Psoas muscle (tissue), 8 donors: ENCODE data around the gene CNTNAP2. TPM values are rescaled to one million over a fixed set of nuclear protein-coding genes. Genes with fewer than 3 reads are reported as not detected.

Experiments
- ATAC-seq, 4 donors: fragments of 200-7000 bp; cut with Tn5 transposase; one replicate each; pipeline ENCODE4 v1.9.1; 2020; ENCODE audit warnings: moderate library complexity in 3 of 4, mild to moderate bottlenecking in 2 of 4
- DNase-seq, 2 donors: peaks; one replicate each; pipeline ENCODE4 v3.0.0-alpha.2; 2020
- H3K27ac ChIP-seq: fragments of 200-600 bp; one replicate; pipeline ENCODE4 v1.8.0; 2022
- H3K27me3 ChIP-seq, 3 donors: fragments of 200-600 bp in 1 of 3; one replicate each; pipeline versions ENCODE4 v1.6.1 to v1.8.0; 2013 to 2022; ENCODE audit warnings: low read length in 2 of 3, mild to moderate bottlenecking in 2 of 3, moderate library complexity in 1 of 3; ENCODE audit not compliant: insufficient read depth in 3 of 3
- H3K36me3 ChIP-seq, 2 donors: fragments of 200-600 bp in 1 of 2; one replicate each; pipeline versions ENCODE4 v1.6.1 to v1.8.0; 2013 to 2022; ENCODE audit warnings: low read depth in 1 of 2, mild to moderate bottlenecking in 1 of 2, moderate library complexity in 1 of 2; ENCODE audit not compliant: insufficient read depth in 1 of 2
- H3K4me1 ChIP-seq: fragments of 200-600 bp; one replicate; pipeline ENCODE4 v1.8.0; 2022
- H3K4me3 ChIP-seq: fragments of 200-600 bp; one replicate; pipeline ENCODE4 v1.8.0; 2022; ENCODE audit warnings: mild to moderate bottlenecking
- H3K9me3 ChIP-seq: fragments of 200-600 bp; one replicate; pipeline ENCODE4 v1.8.0; 2022
- WGBS, 3 donors: extraction: QIAGEN DNeasy Blood & Tissue Kit; methylation state at CpG; one replicate each; pipeline versions ENCODE4 v1.1.6 to v1.1.7; 2013; 5-methylcytosine and 5-hydroxymethylcytosine counted together
- intact Hi-C, 2 donors: fragments of 100-400 bp; cut with DNase I; formaldehyde crosslinking; loops; one replicate each; pipeline versions ENCODE4 v1.11.0 to v1.14.2; 2022
- polyA plus RNA-seq, 3 donors: library from polyadenylated mRNA; stranded (reverse); fragments of 200-250 nt; gene quantifications; one replicate each; pipeline ENCODE4 v1.2.3, GENCODE V29; 2013
- total RNA-seq, 4 donors: library from RNA; stranded (reverse); fragmentation: NEBNext Ultra II Directional in 2 of 4; extraction: Animal tissue kit (Norgen Biotek cat#: 25700) in 2 of 4; gene quantifications; one replicate each; pipeline versions ENCODE4 v1.2.1 to v1.2.4, GENCODE V29; 2021 to 2023
- TF ChIP-seq, protein P1 (sequence below): fragments of 200-600 bp; IDR thresholded peaks from one replicate; pipeline ENCODE4 v1.8.0; 2022; ENCODE audit warnings: antibody characterized with exemption
- donor health status: healthy with polysubstance abuse.
- donor health status: DM: no; HTN: no; CAD: no; lungs with moderate emphysema.
- donor health status: Bipolar disorder and iron deficiency.
- donor health status: healthy.
- donor health status: DM: yes; HTN: yes; CAD: no.
- donor health status: DM: no; HTN: no; CAD: no.
- donor health status: DM: no; HTN: no; CAD: no.
- donor health status: DM: yes; HTN: yes; CAD: no.

The CNTNAP2 gene
- total and polyA plus RNA-seq, 7 donors = 0.01 to 0.13 TPM; not detected in 5

DNA sequence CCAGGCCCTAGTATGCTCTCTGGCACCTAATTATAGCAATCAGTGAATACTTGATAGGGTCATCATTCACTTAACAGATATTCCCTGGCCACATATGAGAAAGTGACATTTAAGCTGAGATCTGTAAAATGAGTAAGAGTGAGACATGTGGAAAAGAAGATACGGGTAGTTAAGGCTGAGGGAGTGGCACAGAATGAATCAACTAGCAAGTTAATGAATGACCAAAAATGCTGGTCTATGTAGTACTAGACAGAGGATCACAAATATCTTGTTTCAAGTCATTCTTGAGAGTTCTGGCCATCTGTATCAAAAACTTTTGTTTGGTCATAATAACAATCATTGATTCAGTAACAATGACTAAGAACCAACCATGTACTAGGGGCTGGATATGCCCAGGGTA, 954.9 kb downstream of the CNTNAP2 start:
- no peaks in the 10 kb centered on the region for H3K9me3 ChIP-seq
- no peaks in the 10 kb centered on the region for H3K27me3 ChIP-seq
- no peak for ATAC-seq
- intact Hi-C loops = no loop called here
- WGBS, 3 donors = 56 to 90% (median 58%) methylated on average over 1 of the region's 1 CpG
- no peak overlapping the region for H3K27ac ChIP-seq
- H3K36me3 ChIP-seq = no peaks in the 10 kb centered on the region
- no peaks in the 10 kb centered on the region for H3K4me1 ChIP-seq
- H3K4me3 ChIP-seq = no peak overlapping the region
- no peak for DNase-seq
- TF ChIP-seq, protein P1, sequence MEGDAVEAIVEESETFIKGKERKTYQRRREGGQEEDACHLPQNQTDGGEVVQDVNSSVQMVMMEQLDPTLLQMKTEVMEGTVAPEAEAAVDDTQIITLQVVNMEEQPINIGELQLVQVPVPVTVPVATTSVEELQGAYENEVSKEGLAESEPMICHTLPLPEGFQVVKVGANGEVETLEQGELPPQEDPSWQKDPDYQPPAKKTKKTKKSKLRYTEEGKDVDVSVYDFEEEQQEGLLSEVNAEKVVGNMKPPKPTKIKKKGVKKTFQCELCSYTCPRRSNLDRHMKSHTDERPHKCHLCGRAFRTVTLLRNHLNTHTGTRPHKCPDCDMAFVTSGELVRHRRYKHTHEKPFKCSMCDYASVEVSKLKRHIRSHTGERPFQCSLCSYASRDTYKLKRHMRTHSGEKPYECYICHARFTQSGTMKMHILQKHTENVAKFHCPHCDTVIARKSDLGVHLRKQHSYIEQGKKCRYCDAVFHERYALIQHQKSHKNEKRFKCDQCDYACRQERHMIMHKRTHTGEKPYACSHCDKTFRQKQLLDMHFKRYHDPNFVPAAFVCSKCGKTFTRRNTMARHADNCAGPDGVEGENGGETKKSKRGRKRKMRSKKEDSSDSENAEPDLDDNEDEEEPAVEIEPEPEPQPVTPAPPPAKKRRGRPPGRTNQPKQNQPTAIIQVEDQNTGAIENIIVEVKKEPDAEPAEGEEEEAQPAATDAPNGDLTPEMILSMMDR = no peak

DNA sequence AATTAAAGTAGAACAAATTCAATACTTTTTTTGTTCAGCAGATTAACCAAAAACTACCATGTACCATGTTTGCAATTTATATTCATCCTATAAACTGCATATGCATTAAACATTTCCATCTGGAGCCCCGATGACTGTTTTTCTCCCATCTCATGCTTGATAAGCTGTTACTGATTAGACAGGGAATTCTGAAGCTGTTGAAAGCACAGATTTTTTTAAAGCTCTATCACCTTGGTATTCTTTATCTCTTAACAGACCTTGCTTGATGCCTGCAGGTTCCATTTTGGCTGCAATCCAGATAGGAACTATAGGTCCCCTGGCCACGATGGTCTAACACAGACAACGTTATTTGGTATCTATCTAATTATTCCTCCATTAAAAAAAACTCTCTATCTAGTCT, 961.7 kb downstream of the CNTNAP2 start:
- no peak for DNase-seq
- H3K27me3 ChIP-seq = no peaks in the 10 kb centered on the region
- H3K27ac ChIP-seq = no peak overlapping the region
- ATAC-seq = no peak
- H3K4me1 ChIP-seq = no peaks in the 10 kb centered on the region
- no peaks in the 10 kb centered on the region for H3K36me3 ChIP-seq
- intact Hi-C loops = no loop called here
- TF ChIP-seq, protein P1 = no peak
- H3K4me3 ChIP-seq = no peak overlapping the region
- WGBS, 3 donors = 81 to 90% (median 87%) methylated on average over 3 of the region's 3 CpGs
- no peaks in the 10 kb centered on the region for H3K9me3 ChIP-seq

DNA sequence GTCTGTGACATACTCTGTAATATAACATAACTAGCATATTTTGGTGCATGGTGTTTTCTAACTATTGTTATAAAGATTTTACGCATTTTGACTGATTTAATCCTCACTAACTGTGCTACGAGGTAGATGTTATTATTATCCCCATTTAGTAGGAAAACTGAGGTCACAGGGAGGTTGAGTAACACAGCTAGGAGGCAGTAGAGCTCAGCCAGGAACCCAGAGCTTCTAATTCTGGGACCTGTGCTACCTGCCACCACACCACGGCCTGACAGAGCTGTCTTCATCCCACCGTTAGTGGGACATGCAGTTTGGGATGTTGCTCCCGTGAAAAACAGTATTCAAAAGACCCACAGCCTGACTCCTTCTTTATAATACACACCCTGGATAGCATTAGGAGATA, 962.5 kb downstream of the CNTNAP2 start:
- no peak overlapping the region for H3K27ac ChIP-seq
- H3K4me3 ChIP-seq = no peak overlapping the region
- ATAC-seq (no peak), DNase-seq (no peak)
- H3K36me3 ChIP-seq = no peaks in the 10 kb centered on the region
- H3K4me1 ChIP-seq = no peaks in the 10 kb centered on the region
- TF ChIP-seq, protein P1 = no peak
- H3K27me3 ChIP-seq = no peaks in the 10 kb centered on the region
- WGBS, 3 donors = 78 to 83% (median 79%) methylated on average over 5 of the region's 5 CpGs
- H3K9me3 ChIP-seq = no peaks in the 10 kb centered on the region
- intact Hi-C loops = no loop called here

DNA sequence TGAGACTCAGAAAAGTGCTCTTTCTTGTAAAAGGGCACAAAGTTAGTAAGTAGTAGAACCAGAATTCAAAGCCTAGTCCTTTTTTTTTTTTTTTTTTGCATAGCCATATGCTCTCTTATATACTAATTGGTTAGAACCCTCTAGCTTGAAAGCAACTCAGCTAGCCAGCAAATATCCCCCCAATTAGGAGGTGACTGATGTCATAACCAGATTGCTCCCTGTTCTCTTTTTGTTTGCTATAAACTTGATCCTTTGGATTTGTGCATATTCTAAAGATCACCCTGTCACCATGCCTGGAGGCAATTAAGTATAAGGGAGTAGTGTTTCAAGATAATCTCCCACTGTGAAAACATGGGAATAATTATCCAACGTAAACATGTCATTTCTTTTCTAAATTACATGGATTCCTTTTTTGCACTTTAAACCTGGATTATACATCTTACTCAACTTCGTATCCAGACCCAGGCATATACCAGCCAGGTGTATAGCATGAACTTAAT, 963.4 kb downstream of the CNTNAP2 start:
- intact Hi-C loops = no loop called here
- Histone ChIP-seq H3K27me3 (no peaks in the 10 kb centered on the region), H3K36me3 (no peaks in the 10 kb centered on the region), H3K4me1 (no peaks in the 10 kb centered on the region), H3K27ac (no peak overlapping the region), H3K9me3 (no peaks in the 10 kb centered on the region), H3K4me3 (no peak overlapping the region)
- DNase-seq (no peak), ATAC-seq (no peak)
- WGBS, 3 donors = 65 to 76% (median 70%) methylated on average over 2 of the region's 2 CpGs
- TF ChIP-seq, protein P1 = no peak

DNA sequence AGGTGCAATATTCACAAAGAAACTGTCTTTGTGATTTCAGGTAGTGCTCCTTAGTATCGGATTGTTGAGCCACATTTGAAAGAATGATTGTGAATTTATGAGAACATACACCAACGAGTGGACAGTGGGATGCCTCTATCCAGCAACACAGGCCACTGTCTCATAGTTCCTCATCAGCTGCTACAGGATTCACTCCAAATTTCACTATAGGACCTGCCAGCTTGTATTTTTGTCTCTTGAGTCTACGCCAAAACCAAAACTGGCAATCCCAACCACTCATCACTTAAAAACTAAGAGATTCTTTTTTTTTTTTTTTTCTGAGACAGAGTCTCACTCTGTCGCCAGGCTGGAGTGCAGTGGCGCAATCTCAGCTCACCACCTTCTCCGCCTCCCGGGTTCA, 964.5 kb downstream of the CNTNAP2 start:
- H3K4me3 ChIP-seq = no peak overlapping the region
- no peak overlapping the region for H3K27ac ChIP-seq
- H3K27me3 ChIP-seq = no peaks in the 10 kb centered on the region
- H3K36me3 ChIP-seq = no peaks in the 10 kb centered on the region
- intact Hi-C loops = no loop called here
- TF ChIP-seq, protein P1 = no peak
- no peaks in the 10 kb centered on the region for H3K4me1 ChIP-seq
- 82 to 84% (median 83%) methylated on average over 7 of the region's 7 CpGs for WGBS, 3 donors
- DNase-seq (no peak), ATAC-seq (no peak)
- H3K9me3 ChIP-seq = no peaks in the 10 kb centered on the region
